PC-3 (cell line): ENCODE results near the gene GLOD5. TPM values are rescaled to one million over a fixed set of nuclear protein-coding genes. Genes with fewer than 3 reads are reported as not detected.
A peak's percentile ranks its signal among the peaks of the same experiment; 100 is the strongest.

Source experiments
- ATAC-seq: fragments of 200-7000 bp; cut with Tn5 transposase; 2 replicates; pipeline ENCODE4 v1.9.1; 2020; ENCODE audit warnings: mild to moderate bottlenecking, moderate library complexity
- BruUV-seq: library from RNA; stranded (reverse); fragments of 400-500 nt; replicated peaks from 2 replicates; lab custom pipeline; 2021; lab: Mats Ljungman, UMichigan
- CTCF ChIA-PET: fragments of 300-600 bp; sonication (Branson Sonifier 250); formaldehyde crosslinking; loops from one replicate; lab custom pipeline; 2022; ENCODE audit warnings: antibody characterized with exemption; lab: Charles Lee
- POLR2A ChIA-PET: fragments of 300-600 bp; sonication (Branson Sonifier 250); formaldehyde crosslinking; loops from one replicate; lab custom pipeline; 2022; ENCODE audit warnings: antibody characterized with exemption; ENCODE audit not compliant: unreplicated experiment; lab: Charles Lee
- DNase-seq: peaks from one replicate; pipeline ENCODE4 v3.0.0-alpha.2; 2015
- H2AFZ ChIP-seq: fragments of 300-600 bp; sonication (generic); 2 replicates; pipeline ENCODE4 v1.6.0; 2016; ENCODE audit warnings: antibody characterized with exemption, low read length
- H3F3A ChIP-seq: fragments of 300-600 bp; sonication (generic); one replicate; pipeline ENCODE4 v1.6.0; 2017; ENCODE audit warnings: antibody characterized with exemption, low read length, control low read depth, mild to moderate bottlenecking; ENCODE audit not compliant: unreplicated experiment
- H3K27ac ChIP-seq: fragments of 300-600 bp; sonication (generic); 2 replicates; pipeline ENCODE4 v1.5.1; 2016; ENCODE audit warnings: mild to moderate bottlenecking, low read length
- H3K27me3 ChIP-seq: fragments of 300-600 bp; sonication (generic); 2 replicates; pipeline ENCODE4 v1.6.1; 2016; ENCODE audit warnings: low read length, mixed read lengths
- H3K36me3 ChIP-seq: fragments of 300-600 bp; sonication (generic); 2 replicates; pipeline ENCODE4 v1.6.1; 2016; ENCODE audit warnings: low read depth, mixed run types, low read length, mixed read lengths
- H3K4me1 ChIP-seq: fragments of 300-600 bp; sonication (generic); 2 replicates; pipeline ENCODE4 v1.5.1; 2016; ENCODE audit warnings: low read length; ENCODE audit not compliant: insufficient read depth
- H3K4me2 ChIP-seq: fragments of 300-600 bp; sonication (generic); 2 replicates; pipeline ENCODE4 v1.6.0; 2016; ENCODE audit warnings: low read length
- H3K4me3 ChIP-seq: fragments of 300-600 bp; sonication (generic); 2 replicates; pipeline ENCODE4 v1.5.1; 2016; ENCODE audit warnings: mild to moderate bottlenecking, low read length, mixed read lengths
- H3K79me2 ChIP-seq: fragments of 300-600 bp; sonication (generic); 2 replicates; pipeline ENCODE4 v1.6.1; 2017; ENCODE audit warnings: low read length, mixed read lengths
- H3K9ac ChIP-seq: fragments of 300-600 bp; sonication (generic); 2 replicates; pipeline ENCODE4 v1.6.0; 2016; ENCODE audit warnings: mild to moderate bottlenecking, low read length
- H3K9me2 ChIP-seq: fragments of 300-600 bp; sonication (generic); replicated peaks from 2 replicates; pipeline ENCODE4 v1.6.1; 2016; ENCODE audit warnings: mixed run types, low read length, mixed read lengths
- H3K9me3 ChIP-seq: fragments of 300-600 bp; sonication (generic); 2 replicates; pipeline ENCODE4 v1.6.1; 2016; ENCODE audit warnings: low read length, mixed read lengths
- H4K20me1 ChIP-seq: fragments of 300-600 bp; sonication (generic); 2 replicates; pipeline ENCODE4 v1.6.1; 2016; ENCODE audit warnings: low read length, mixed read lengths
- CTCF ChIP-seq: fragments of 300-600 bp; sonication (generic); conservative IDR thresholded peaks from 2 replicates; pipeline ENCODE4 v1.5.1; 2017; ENCODE audit warnings: antibody characterized with exemption, low read depth, mild to moderate bottlenecking, low read length
- EZH2 ChIP-seq: fragments of 300-600 bp; sonication (generic); IDR thresholded peaks from one replicate; pipeline ENCODE4 v1.6.1; 2017; ENCODE audit warnings: antibody characterized with exemption, mild to moderate bottlenecking, low read length; ENCODE audit not compliant: unreplicated experiment
- EZH2phosphoT487 ChIP-seq: fragments of 300-600 bp; sonication (generic); IDR thresholded peaks from 2 replicates; pipeline ENCODE4 v1.6.1; 2018; ENCODE audit warnings: mild to moderate bottlenecking, antibody characterized with exemption, low read length, borderline replicate concordance
- intact Hi-C: fragments of 100-400 bp; cut with micrococcal nuclease; formaldehyde crosslinking; loops from 2 replicates; pipeline ENCODE4 v1.9.0; 2023
- total RNA-seq: library from RNA; depleted of rRNA; stranded (reverse); fragments of >200 nt; gene quantifications from 2 replicates; pipeline ENCODE4 v1.2.3, GENCODE V29; 2014

Gene GLOD5
- total RNA-seq, 1 experiment from 2014 or later, result not detected

GRCh38 chrX:48713847-48714246 lies 47.7 kb upstream of the GLOD5 start:
- Histone ChIP-seq H3K9ac (no peak overlapping the region), H3K27me3 (no peaks in the 10 kb centered on the region), H3K9me3 (no peaks in the 10 kb centered on the region), H4K20me1 (no peaks in the 10 kb centered on the region), H3K79me2 (no peaks in the 10 kb centered on the region), H3K9me2 (no peaks in the 10 kb centered on the region), H3K4me1 (peaks cover 17% of the 10 kb centered on the region; the same call in 1 of the 2 replicates), H3K36me3 (no peaks in the 10 kb centered on the region), H3K4me2 (no peak overlapping the region), H3K4me3 (no peak overlapping the region), H3K27ac (no peak overlapping the region), H2AFZ (no peak overlapping the region), H3F3A (no peaks in the 10 kb centered on the region)
- ATAC-seq (no peak), DNase-seq (no peak)
- intact Hi-C loops, result no loop called here
- TF ChIP-seq CTCF (no peak), EZH2 (no peak), EZH2phosphoT487 (no peak)
- POLR2A ChIA-PET, result interaction anchor here (0.6 kb wide), 1 partner anchor 37 kb away, joined by 4 read pairs; no protein-coding TSS in a partner anchor
- no TSS peak for BruUV-seq
- CTCF ChIA-PET, result no interaction called here

GRCh38 chrX:48714573-48714972 lies 47.0 kb upstream of the GLOD5 start:
- TF ChIP-seq EZH2, result no peak
- no peak for TF ChIP-seq EZH2phosphoT487
- TF ChIP-seq CTCF, result no peak
- ChIA-PET POLR2A (no interaction called here), CTCF (no interaction called here)
- Histone ChIP-seq H2AFZ (no peak overlapping the region), H3K27ac (peak overlapping the region; percentile 18; the same call in 1 of the 2 replicates), H3K27me3 (no peaks in the 10 kb centered on the region), H3K9ac (no peak overlapping the region), H3K79me2 (no peaks in the 10 kb centered on the region), H3F3A (no peaks in the 10 kb centered on the region), H3K9me3 (no peaks in the 10 kb centered on the region), H3K4me3 (no peak overlapping the region), H3K36me3 (no peaks in the 10 kb centered on the region), H4K20me1 (no peaks in the 10 kb centered on the region), H3K9me2 (no peaks in the 10 kb centered on the region), H3K4me2 (no peak overlapping the region), H3K4me1 (peaks cover 17% of the 10 kb centered on the region; the same call in 1 of the 2 replicates)
- peak; percentile 4 for DNase-seq
- intact Hi-C loops, result no loop called here
- no TSS peak for BruUV-seq
- ATAC-seq, result peak; percentile 20; the same call in 1 of the 2 replicates

- POLR2A ChIA-PET, result no interaction called here
- no peaks in the 10 kb centered on the region for H3K79me2 ChIP-seq
- intact Hi-C loops, result no loop called here
Measured at GRCh38 chrX:48715072-48715471, 46.5 kb upstream of the GLOD5 start.

More at GRCh38 chrX:48715072-48715471, 46.5 kb upstream of the GLOD5 start:
- Histone ChIP-seq H3K9ac (no peak overlapping the region; the same call in 1 of the 2 replicates), H3K4me3 (no peak overlapping the region), H3K4me2 (no peak overlapping the region), H3K27ac (peak overlapping the region; percentile 18; the same call in 1 of the 2 replicates), H3K9me2 (no peaks in the 10 kb centered on the region), H3K27me3 (no peaks in the 10 kb centered on the region), H4K20me1 (no peaks in the 10 kb centered on the region), H3K36me3 (no peaks in the 10 kb centered on the region), H3K4me1 (peaks cover 17% of the 10 kb centered on the region; the same call in 1 of the 2 replicates), H3K9me3 (no peaks in the 10 kb centered on the region), H3F3A (no peaks in the 10 kb centered on the region), H2AFZ (no peak overlapping the region)
- CTCF ChIA-PET, result no interaction called here
- no TSS peak for BruUV-seq
- TF ChIP-seq CTCF (no peak), EZH2phosphoT487 (no peak), EZH2 (no peak)
- DNase-seq (peak; percentile 31), ATAC-seq (no peak)
